GM23338 (cell line): ENCODE data around the gene CLDN2. TPM values are rescaled to one million over a fixed set of nuclear protein-coding genes. Genes with fewer than 3 reads are reported as not detected.

Experiments used
- ATAC-seq: fragments of 200-7000 bp; cut with Tn5 transposase; 3 replicates; pipeline ENCODE4 v1.9.1; 2020
- DNase-seq: peaks from one replicate; pipeline ENCODE4 v3.0.0-alpha.2; 2015; ENCODE audit warnings: low spot score
- H2AFZ ChIP-seq: fragments of 200-600 bp; sonication (generic); 2 replicates; pipeline ENCODE4 v1.8.0; 2016; ENCODE audit warnings: antibody characterized with exemption, mild to moderate bottlenecking, moderate library complexity
- H3F3A ChIP-seq: fragments of 200-600 bp; sonication (generic); replicated peaks from 2 replicates; pipeline ENCODE4 v1.8.0; 2017; ENCODE audit warnings: antibody characterized with exemption, mixed run types, low read depth
- H3K27ac ChIP-seq: fragments of 200-600 bp; sonication (generic); 2 replicates; pipeline ENCODE4 v1.6.1; 2016; ENCODE audit warnings: low read depth
- H3K27me3 ChIP-seq: fragments of 200-600 bp; sonication (generic); 2 replicates; pipeline ENCODE4 v1.8.0; 2016; ENCODE audit warnings: mild to moderate bottlenecking, mixed run types, moderate library complexity; ENCODE audit not compliant: insufficient read depth
- H3K36me3 ChIP-seq: fragments of 200-600 bp; sonication (generic); 2 replicates; pipeline ENCODE4 v1.8.0; 2016; ENCODE audit warnings: mild to moderate bottlenecking; ENCODE audit not compliant: insufficient read depth
- H3K4me1 ChIP-seq: fragments of 200-600 bp; sonication (generic); 2 replicates; pipeline ENCODE4 v1.8.0; 2016; ENCODE audit warnings: mild to moderate bottlenecking, moderate library complexity; ENCODE audit not compliant: insufficient read depth
- H3K4me2 ChIP-seq: fragments of 200-600 bp; sonication (generic); 2 replicates; pipeline ENCODE4 v1.7.1; 2017; ENCODE audit warnings: mixed run types
- H3K4me3 ChIP-seq: fragments of 200-600 bp; sonication (generic); 2 replicates; pipeline ENCODE4 v1.6.1; 2016; ENCODE audit warnings: mixed run types
- H3K79me2 ChIP-seq: fragments of 200-600 bp; sonication (generic); replicated peaks from 2 replicates; pipeline ENCODE4 v1.8.0; 2017; ENCODE audit warnings: mild to moderate bottlenecking; ENCODE audit not compliant: insufficient read depth
- H3K9me2 ChIP-seq: fragments of 200-600 bp; sonication (generic); 2 replicates; pipeline ENCODE4 v1.8.0; 2017; ENCODE audit not compliant: insufficient read depth
- H4K20me1 ChIP-seq: fragments of 200-600 bp; sonication (generic); replicated peaks from 2 replicates; pipeline ENCODE4 v1.8.0; 2017; ENCODE audit warnings: mild to moderate bottlenecking; ENCODE audit not compliant: insufficient read depth
- H3K27ac Mint-ChIP-seq: 2 replicates; pipeline ENCODE4 v1.8.0; 2020; ENCODE audit warnings: inconsistent platforms, mild to moderate bottlenecking, moderate library complexity, mixed read lengths
- H3K27me3 Mint-ChIP-seq: 3 replicates; pipeline ENCODE4 v1.8.0; 2022; ENCODE audit warnings: low read depth, mild to moderate bottlenecking, moderate library complexity, mixed read lengths, inconsistent platforms; ENCODE audit not compliant: insufficient read depth, poor library complexity
- H3K36me3 Mint-ChIP-seq: 3 replicates; pipeline ENCODE4 v1.8.0; 2021; ENCODE audit warnings: low read depth, mild to moderate bottlenecking, inconsistent platforms, moderate library complexity, mixed read lengths
- H3K4me1 Mint-ChIP-seq: 3 replicates; pipeline ENCODE4 v1.8.0; 2020; ENCODE audit warnings: mild to moderate bottlenecking, inconsistent platforms, mixed read lengths
- H3K4me3 Mint-ChIP-seq: 3 replicates; pipeline ENCODE4 v1.8.0; 2021; ENCODE audit warnings: moderate library complexity, mild to moderate bottlenecking, inconsistent platforms, mixed read lengths
- H3K9me3 Mint-ChIP-seq: 3 replicates; pipeline ENCODE4 v1.8.0; 2020; ENCODE audit warnings: moderate library complexity, mild to moderate bottlenecking, inconsistent platforms, mixed read lengths
- CREB1 ChIP-seq: fragments of 250-450 bp; sonication (Bioruptor Pico); IDR thresholded peaks from 2 replicates; pipeline ENCODE4 v1.5.0; 2020; ENCODE audit warnings: low read depth, mild to moderate bottlenecking, moderate library complexity
- EZH2 ChIP-seq: fragments of 200-600 bp; sonication (generic); IDR thresholded peaks from one replicate; pipeline ENCODE4 v1.8.0; 2017; ENCODE audit warnings: antibody characterized with exemption, mild to moderate bottlenecking, low read depth; ENCODE audit not compliant: unreplicated experiment
- EZH2phosphoT487 ChIP-seq: fragments of 200-600 bp; sonication (generic); IDR thresholded peaks from one replicate; pipeline ENCODE4 v1.8.1; 2018; ENCODE audit warnings: antibody characterized with exemption; ENCODE audit not compliant: unreplicated experiment
- JUNB ChIP-seq: IDR thresholded peaks from one replicate; pipeline ENCODE4 v1.6.1; 2016; ENCODE audit warnings: antibody characterized with exemption; ENCODE audit not compliant: unreplicated experiment
- NANOG ChIP-seq: IDR thresholded peaks from 2 replicates; pipeline ENCODE4 v1.6.1; 2016; ENCODE audit warnings: antibody characterized with exemption, borderline replicate concordance
- POLR2AphosphoS5 ChIP-seq: IDR thresholded peaks from 2 replicates; pipeline ENCODE4 v1.6.1; 2016; ENCODE audit warnings: antibody characterized with exemption, low read depth
- STAT1 ChIP-seq: IDR thresholded peaks from one replicate; pipeline ENCODE4 v1.6.1; 2016; ENCODE audit warnings: antibody characterized with exemption; ENCODE audit not compliant: unreplicated experiment
- ZNF114 ChIP-seq: fragments of 250-450 bp; sonication (Bioruptor Pico); IDR thresholded peaks from 2 replicates; pipeline ENCODE4 v1.5.0; 2020; ENCODE audit warnings: mild to moderate bottlenecking, moderate library complexity
- ZNF331 ChIP-seq: fragments of 250-450 bp; sonication (Bioruptor Pico); IDR thresholded peaks from 2 replicates; pipeline ENCODE4 v1.5.0; 2020; ENCODE audit warnings: low read depth, mild to moderate bottlenecking, moderate library complexity
- polyA plus RNA-seq: library from polyadenylated mRNA; unstranded; fragments of >200 nt; fragmentation: Nextera tagmentation; extraction: Ambion mirVana; gene quantifications from 2 replicates; pipeline ENCODE4 v1.2.1, GENCODE V29; 2016
- total RNA-seq: library from RNA; depleted of rRNA; stranded (reverse); fragments of >200 nt; shearing (Covaris generic); gene quantifications from 2 replicates; pipeline ENCODE4 v1.2.3, GENCODE V29; 2014
- TF ChIP-seq, protein P1 (sequence below), 2 experiments: fragments of 200-600 bp in 1 of 2; sonication (generic) in 1 of 2; conservative IDR thresholded peaks; 2 replicates each; pipeline versions ENCODE4 v1.5.1 to v1.6.1; 2016 to 2017; ENCODE audit warnings: antibody characterized with exemption in 2 of 2, low read depth in 2 of 2, mild to moderate bottlenecking in 2 of 2, moderate library complexity in 1 of 2
- TF ChIP-seq, protein P2 (sequence below): IDR thresholded peaks from 2 replicates; pipeline ENCODE4 v1.6.1; 2016; ENCODE audit warnings: antibody characterized with exemption
- TF ChIP-seq, protein P3 (sequence below): IDR thresholded peaks from one replicate; pipeline ENCODE4 v1.6.1; 2018; ENCODE audit warnings: antibody characterized with exemption; ENCODE audit not compliant: unreplicated experiment
- TF ChIP-seq, protein P4 (sequence below): fragments of 250-450 bp; sonication (Bioruptor Pico); IDR thresholded peaks from 2 replicates; pipeline ENCODE4 v1.5.0; 2020; ENCODE audit warnings: mild to moderate bottlenecking, moderate library complexity

The CLDN2 gene
- total and polyA plus RNA-seq, 2 experiments from 2014 or later: not detected

DNA sequence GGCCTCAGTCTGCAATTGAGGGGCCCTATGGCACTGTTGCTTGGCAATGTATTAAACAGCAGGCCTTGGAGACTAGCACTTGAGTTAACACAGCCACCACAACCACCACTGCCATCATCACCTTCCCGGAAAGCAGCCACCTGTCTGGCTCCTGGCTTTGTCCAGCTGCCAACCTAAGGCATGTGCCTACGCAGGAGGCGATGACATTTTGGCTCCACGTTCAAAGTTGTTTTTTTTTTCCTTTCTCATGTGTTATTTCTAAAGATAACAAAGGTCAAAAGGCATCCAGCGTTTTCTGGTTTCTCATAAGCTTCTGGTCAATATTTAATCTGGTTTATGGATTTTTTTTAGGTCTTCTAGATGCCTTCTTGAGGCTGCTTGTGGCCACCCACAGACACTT, 7.5 kb downstream of the CLDN2 start:
- Histone ChIP-seq H3K4me2 (no peak overlapping the region), H3K9me2 (no peaks in the 10 kb centered on the region), H3K4me1 (no peaks in the 10 kb centered on the region), H3F3A (no peaks in the 10 kb centered on the region), H3K79me2 (no peaks in the 10 kb centered on the region), H2AFZ (no peak overlapping the region), H4K20me1 (no peaks in the 10 kb centered on the region), H3K4me3 (no peak overlapping the region), H3K36me3 (no peaks in the 10 kb centered on the region), H3K27ac (no peak overlapping the region), H3K27me3 (no peaks in the 10 kb centered on the region)
- H3K27me3 Mint-ChIP-seq: no peaks in the 10 kb centered on the region
- no peaks in the 10 kb centered on the region for H3K4me1 Mint-ChIP-seq
- no peaks in the 10 kb centered on the region for H3K9me3 Mint-ChIP-seq
- DNase-seq: no peak
- H3K27ac Mint-ChIP-seq: no peak overlapping the region
- no peaks in the 10 kb centered on the region for H3K36me3 Mint-ChIP-seq
- TF ChIP-seq EZH2phosphoT487 (no peak), NANOG (no peak), POLR2AphosphoS5 (no peak), ZNF114 (CRISPR knock-in tag) (no peak), CREB1 (no peak), JUNB (no peak), EZH2 (no peak), ZNF331 (CRISPR knock-in tag) (no peak), STAT1 (no peak)
- TF ChIP-seq, protein P1, sequence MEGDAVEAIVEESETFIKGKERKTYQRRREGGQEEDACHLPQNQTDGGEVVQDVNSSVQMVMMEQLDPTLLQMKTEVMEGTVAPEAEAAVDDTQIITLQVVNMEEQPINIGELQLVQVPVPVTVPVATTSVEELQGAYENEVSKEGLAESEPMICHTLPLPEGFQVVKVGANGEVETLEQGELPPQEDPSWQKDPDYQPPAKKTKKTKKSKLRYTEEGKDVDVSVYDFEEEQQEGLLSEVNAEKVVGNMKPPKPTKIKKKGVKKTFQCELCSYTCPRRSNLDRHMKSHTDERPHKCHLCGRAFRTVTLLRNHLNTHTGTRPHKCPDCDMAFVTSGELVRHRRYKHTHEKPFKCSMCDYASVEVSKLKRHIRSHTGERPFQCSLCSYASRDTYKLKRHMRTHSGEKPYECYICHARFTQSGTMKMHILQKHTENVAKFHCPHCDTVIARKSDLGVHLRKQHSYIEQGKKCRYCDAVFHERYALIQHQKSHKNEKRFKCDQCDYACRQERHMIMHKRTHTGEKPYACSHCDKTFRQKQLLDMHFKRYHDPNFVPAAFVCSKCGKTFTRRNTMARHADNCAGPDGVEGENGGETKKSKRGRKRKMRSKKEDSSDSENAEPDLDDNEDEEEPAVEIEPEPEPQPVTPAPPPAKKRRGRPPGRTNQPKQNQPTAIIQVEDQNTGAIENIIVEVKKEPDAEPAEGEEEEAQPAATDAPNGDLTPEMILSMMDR (conservative IDR thresholded peaks at IDR 0.05; ENCODE audit: low read depth in 2 of 2): no peak
- TF ChIP-seq, protein P2, sequence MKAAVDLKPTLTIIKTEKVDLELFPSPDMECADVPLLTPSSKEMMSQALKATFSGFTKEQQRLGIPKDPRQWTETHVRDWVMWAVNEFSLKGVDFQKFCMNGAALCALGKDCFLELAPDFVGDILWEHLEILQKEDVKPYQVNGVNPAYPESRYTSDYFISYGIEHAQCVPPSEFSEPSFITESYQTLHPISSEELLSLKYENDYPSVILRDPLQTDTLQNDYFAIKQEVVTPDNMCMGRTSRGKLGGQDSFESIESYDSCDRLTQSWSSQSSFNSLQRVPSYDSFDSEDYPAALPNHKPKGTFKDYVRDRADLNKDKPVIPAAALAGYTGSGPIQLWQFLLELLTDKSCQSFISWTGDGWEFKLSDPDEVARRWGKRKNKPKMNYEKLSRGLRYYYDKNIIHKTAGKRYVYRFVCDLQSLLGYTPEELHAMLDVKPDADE: no peak
- TF ChIP-seq, protein P3, sequence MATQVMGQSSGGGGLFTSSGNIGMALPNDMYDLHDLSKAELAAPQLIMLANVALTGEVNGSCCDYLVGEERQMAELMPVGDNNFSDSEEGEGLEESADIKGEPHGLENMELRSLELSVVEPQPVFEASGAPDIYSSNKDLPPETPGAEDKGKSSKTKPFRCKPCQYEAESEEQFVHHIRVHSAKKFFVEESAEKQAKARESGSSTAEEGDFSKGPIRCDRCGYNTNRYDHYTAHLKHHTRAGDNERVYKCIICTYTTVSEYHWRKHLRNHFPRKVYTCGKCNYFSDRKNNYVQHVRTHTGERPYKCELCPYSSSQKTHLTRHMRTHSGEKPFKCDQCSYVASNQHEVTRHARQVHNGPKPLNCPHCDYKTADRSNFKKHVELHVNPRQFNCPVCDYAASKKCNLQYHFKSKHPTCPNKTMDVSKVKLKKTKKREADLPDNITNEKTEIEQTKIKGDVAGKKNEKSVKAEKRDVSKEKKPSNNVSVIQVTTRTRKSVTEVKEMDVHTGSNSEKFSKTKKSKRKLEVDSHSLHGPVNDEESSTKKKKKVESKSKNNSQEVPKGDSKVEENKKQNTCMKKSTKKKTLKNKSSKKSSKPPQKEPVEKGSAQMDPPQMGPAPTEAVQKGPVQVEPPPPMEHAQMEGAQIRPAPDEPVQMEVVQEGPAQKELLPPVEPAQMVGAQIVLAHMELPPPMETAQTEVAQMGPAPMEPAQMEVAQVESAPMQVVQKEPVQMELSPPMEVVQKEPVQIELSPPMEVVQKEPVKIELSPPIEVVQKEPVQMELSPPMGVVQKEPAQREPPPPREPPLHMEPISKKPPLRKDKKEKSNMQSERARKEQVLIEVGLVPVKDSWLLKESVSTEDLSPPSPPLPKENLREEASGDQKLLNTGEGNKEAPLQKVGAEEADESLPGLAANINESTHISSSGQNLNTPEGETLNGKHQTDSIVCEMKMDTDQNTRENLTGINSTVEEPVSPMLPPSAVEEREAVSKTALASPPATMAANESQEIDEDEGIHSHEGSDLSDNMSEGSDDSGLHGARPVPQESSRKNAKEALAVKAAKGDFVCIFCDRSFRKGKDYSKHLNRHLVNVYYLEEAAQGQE: no peak
- TF ChIP-seq, protein P4, sequence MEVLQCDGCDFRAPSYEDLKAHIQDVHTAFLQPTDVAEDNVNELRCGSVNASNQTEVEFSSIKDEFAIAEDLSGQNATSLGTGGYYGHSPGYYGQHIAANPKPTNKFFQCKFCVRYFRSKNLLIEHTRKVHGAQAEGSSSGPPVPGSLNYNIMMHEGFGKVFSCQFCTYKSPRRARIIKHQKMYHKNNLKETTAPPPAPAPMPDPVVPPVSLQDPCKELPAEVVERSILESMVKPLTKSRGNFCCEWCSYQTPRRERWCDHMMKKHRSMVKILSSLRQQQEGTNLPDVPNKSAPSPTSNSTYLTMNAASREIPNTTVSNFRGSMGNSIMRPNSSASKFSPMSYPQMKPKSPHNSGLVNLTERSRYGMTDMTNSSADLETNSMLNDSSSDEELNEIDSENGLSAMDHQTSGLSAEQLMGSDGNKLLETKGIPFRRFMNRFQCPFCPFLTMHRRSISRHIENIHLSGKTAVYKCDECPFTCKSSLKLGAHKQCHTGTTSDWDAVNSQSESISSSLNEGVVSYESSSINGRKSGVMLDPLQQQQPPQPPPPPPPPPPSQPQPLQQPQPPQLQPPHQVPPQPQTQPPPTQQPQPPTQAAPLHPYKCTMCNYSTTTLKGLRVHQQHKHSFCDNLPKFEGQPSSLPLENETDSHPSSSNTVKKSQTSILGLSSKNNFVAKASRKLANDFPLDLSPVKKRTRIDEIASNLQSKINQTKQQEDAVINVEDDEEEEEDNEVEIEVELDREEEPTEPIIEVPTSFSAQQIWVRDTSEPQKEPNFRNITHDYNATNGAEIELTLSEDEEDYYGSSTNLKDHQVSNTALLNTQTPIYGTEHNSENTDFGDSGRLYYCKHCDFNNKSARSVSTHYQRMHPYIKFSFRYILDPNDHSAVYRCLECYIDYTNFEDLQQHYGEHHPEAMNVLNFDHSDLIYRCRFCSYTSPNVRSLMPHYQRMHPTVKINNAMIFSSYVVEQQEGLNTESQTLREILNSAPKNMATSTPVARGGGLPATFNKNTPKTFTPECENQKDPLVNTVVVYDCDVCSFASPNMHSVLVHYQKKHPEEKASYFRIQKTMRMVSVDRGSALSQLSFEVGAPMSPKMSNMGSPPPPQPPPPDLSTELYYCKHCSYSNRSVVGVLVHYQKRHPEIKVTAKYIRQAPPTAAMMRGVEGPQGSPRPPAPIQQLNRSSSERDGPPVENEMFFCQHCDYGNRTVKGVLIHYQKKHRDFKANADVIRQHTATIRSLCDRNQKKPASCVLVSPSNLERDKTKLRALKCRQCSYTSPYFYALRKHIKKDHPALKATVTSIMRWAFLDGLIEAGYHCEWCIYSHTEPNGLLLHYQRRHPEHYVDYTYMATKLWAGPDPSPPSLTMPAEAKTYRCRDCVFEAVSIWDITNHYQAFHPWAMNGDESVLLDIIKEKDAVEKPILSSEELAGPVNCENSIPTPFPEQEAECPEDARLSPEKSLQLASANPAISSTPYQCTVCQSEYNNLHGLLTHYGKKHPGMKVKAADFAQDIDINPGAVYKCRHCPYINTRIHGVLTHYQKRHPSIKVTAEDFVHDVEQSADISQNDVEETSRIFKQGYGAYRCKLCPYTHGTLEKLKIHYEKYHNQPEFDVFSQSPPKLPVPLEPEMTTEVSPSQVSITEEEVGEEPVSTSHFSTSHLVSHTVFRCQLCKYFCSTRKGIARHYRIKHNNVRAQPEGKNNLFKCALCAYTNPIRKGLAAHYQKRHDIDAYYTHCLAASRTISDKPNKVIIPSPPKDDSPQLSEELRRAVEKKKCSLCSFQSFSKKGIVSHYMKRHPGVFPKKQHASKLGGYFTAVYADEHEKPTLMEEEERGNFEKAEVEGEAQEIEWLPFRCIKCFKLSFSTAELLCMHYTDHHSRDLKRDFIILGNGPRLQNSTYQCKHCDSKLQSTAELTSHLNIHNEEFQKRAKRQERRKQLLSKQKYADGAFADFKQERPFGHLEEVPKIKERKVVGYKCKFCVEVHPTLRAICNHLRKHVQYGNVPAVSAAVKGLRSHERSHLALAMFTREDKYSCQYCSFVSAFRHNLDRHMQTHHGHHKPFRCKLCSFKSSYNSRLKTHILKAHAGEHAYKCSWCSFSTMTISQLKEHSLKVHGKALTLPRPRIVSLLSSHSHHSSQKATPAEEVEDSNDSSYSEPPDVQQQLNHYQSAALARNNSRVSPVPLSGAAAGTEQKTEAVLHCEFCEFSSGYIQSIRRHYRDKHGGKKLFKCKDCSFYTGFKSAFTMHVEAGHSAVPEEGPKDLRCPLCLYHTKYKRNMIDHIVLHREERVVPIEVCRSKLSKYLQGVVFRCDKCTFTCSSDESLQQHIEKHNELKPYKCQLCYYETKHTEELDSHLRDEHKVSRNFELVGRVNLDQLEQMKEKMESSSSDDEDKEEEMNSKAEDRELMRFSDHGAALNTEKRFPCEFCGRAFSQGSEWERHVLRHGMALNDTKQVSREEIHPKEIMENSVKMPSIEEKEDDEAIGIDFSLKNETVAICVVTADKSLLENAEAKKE (CRISPR knock-in tag): no peak
- H3K4me3 Mint-ChIP-seq: no peak overlapping the region
- ATAC-seq: no peak
